ENCODE results near the gene TMEM100.

The TMEM100 gene

DNA sequence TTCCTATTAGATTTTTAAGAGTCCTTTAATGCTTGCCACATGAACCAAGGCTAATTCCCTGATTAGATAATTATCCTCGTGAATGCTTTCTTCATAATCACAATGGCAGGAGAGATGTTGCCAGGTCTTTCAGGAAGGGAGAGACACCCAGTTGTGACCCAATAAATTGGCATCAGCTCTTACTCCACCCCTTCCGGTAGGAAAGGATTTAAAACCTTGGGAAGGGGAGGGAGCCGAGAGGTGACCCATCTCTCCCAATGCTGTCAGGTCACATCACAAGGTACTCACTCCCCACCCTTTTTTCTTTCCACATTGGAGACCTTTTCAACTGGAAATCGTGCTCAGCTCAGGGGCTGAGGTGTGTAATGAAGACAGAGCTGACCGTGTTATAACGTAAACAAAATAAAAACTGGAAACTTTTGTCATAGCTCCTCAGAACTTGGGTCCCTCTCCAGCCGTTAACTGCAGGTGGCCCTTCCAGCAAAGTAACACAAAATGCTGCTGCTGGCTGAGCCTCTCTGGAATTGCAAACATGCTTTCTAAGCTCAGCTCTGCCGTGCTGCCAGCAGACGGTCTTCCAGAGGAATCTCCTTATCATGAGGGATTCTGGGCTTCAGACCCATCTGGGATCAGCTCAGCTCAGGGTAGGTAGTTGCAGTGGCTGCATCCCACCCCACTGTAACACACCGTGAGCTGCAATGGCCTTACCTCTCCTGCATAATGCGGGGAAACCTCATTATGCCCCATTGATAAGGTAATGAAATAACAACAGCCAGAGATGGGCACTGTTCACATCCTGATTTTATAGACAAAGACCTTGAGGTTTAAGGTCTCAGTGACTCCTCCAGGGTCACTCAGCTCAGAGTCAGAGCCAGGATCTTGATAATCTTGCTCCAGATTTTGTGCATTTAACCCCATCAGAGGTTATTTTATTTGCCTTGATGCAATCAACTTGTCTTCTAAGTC is 15.6 kb downstream of the TMEM100 start:
- TF ChIP-seq, protein P1, sequence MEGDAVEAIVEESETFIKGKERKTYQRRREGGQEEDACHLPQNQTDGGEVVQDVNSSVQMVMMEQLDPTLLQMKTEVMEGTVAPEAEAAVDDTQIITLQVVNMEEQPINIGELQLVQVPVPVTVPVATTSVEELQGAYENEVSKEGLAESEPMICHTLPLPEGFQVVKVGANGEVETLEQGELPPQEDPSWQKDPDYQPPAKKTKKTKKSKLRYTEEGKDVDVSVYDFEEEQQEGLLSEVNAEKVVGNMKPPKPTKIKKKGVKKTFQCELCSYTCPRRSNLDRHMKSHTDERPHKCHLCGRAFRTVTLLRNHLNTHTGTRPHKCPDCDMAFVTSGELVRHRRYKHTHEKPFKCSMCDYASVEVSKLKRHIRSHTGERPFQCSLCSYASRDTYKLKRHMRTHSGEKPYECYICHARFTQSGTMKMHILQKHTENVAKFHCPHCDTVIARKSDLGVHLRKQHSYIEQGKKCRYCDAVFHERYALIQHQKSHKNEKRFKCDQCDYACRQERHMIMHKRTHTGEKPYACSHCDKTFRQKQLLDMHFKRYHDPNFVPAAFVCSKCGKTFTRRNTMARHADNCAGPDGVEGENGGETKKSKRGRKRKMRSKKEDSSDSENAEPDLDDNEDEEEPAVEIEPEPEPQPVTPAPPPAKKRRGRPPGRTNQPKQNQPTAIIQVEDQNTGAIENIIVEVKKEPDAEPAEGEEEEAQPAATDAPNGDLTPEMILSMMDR (IDR thresholded peaks at IDR 0.05): no peak
- Histone ChIP-seq H3K27me3 (no peaks in the 10 kb centered on the region), H3K27ac (no peak overlapping the region)

DNA sequence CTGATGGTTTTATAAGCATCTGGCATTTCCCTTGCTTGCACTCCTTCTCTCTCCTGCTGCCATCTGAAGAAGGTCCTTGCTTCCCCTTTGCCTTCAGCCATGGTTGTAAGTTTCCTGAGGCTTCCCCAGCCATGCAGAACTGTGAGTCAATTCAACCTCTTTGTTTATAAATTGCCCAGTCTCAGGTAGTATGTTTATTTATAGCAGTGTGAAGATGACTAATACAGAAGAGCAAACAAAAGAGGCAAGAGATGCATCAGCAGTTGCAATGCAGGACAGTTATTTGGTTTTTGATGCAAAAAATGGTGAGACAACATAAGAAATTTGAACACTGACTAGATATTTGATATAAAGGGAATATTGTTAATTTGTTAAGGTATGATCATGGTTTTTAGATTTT is 16.8 kb downstream of the TMEM100 start:
- Histone ChIP-seq H3K36me3 (no peaks in the 10 kb centered on the region), H3K27ac (no peak overlapping the region), H3K9me3 (no peaks in the 10 kb centered on the region), H3K4me1 (ENCODE audit: control insufficient read depth in 1 of 2, insufficient read depth in 1 of 2, low read depth in 1 of 2, low read length in 1 of 2) (peaks cover 8 to 11% of the 10 kb centered on the region in 2 experiments), H3K4me3 (ENCODE audit: low read depth in 1 of 2, low read length in 1 of 2) (no peak overlapping the region), H3K27me3 (no peaks in the 10 kb centered on the region)
- TF ChIP-seq, protein P1 (IDR thresholded peaks at IDR 0.05): no peak

More for the DNA sequence above, 15.6 kb downstream of the TMEM100 start:
- Histone ChIP-seq H3K4me3 (ENCODE audit: low read depth in 1 of 2, low read length in 1 of 2) (no peak overlapping the region), H3K4me1 (ENCODE audit: control insufficient read depth in 1 of 2, insufficient read depth in 1 of 2, low read depth in 1 of 2, low read length in 1 of 2) (peaks cover 10 to 17% of the 10 kb centered on the region in 2 experiments), H3K9me3 (no peaks in the 10 kb centered on the region), H3K36me3 (no peaks in the 10 kb centered on the region)

DNA sequence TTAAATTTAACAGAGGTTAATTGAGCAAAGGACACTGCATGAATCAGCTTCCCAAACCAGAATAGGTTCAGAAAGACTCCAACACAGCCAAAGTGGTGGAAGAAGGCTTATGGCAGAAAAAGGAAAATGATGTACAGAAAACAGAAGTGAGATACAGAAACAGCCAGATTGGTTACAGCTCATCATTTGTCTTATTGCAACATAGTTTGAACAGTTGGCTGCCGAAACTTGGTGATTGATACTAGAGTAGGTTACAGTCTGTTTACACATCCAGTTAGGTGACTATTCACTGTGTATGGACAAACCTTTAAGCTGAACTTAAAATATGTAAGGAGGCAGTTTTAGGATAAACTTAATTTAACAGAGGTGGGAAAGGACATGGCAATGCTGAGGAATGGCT is 18.3 kb downstream of the TMEM100 start:
- H3K9me3 ChIP-seq: no peaks in the 10 kb centered on the region
- no peak overlapping the region for H3K4me3 ChIP-seq (ENCODE audit: low read depth in 1 of 2, low read length in 1 of 2)
- TF ChIP-seq, protein P1 (IDR thresholded peaks at IDR 0.05): no peak
- no peaks in the 10 kb centered on the region for H3K36me3 ChIP-seq
- H3K27ac ChIP-seq: no peak overlapping the region
- H3K4me1 ChIP-seq (ENCODE audit: control insufficient read depth in 1 of 2, insufficient read depth in 1 of 2, low read depth in 1 of 2, low read length in 1 of 2): no peaks in the 10 kb centered on the region
- no peaks in the 10 kb centered on the region for H3K27me3 ChIP-seq

DNA sequence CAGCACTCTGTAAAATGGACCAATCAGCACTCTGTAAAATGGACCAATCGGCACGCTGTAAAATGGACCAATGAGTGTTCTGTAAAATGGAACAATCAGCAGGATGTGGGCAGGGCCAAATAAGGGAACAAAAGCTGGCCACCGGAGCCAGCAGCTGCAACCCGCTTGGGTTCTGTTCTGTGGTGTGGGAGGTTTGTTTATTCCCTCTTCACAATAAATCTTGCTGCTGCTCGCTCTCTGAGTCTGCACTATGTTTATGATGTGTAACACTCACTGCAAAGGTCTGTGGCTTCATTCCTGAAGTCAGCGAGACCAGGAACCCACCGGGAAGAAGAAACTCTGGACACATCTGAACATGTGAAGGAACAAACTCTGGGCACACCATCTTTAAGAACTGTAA is 20.5 kb downstream of the TMEM100 start:
- Histone ChIP-seq H3K9me3 (no peaks in the 10 kb centered on the region), H3K27me3 (no peaks in the 10 kb centered on the region), H3K27ac (no peak overlapping the region), H3K36me3 (no peaks in the 10 kb centered on the region), H3K4me1 (ENCODE audit: control insufficient read depth in 1 of 2, insufficient read depth in 1 of 2, low read depth in 1 of 2, low read length in 1 of 2) (no peaks in the 10 kb centered on the region), H3K4me3 (ENCODE audit: low read depth in 1 of 2, low read length in 1 of 2) (no peak overlapping the region)
- TF ChIP-seq, protein P1 (IDR thresholded peaks at IDR 0.05): no peak

DNA sequence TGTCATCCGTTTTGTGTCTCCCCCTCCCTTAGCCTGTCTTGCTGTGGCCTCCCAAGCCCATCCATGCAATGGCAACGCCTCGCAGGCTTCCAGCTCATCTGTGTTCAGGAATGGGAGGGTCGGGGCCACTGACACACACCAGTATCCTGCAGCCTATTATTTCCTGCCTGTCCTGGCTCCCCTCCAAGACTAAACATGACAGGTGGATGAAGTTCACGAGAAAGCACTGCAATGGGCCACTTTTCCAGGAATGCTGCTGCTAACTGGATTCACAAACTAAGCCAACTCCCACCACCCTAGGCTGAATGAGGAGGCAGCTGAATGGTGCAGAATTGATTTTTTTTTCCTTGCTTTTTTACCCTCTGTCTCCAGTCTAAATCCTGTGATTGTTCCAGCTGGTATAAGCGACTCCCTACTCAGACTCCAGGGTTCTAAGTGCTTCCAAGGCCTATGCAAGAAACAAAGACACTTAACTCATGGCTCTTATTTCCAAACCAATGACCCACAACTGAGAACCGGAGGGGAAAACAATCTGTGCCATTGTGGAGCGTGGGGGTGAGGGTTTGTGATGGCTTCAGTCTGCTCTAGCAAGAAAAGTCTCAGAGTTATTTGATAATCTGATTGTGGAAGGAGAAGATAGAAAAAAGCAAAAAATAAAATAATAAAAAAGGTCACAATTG is 23.3 kb downstream of the TMEM100 start:
- Histone ChIP-seq H3K36me3 (no peaks in the 10 kb centered on the region), H3K4me1 (ENCODE audit: control insufficient read depth in 1 of 2, insufficient read depth in 1 of 2, low read depth in 1 of 2, low read length in 1 of 2) (no peaks in the 10 kb centered on the region), H3K27me3 (no peaks in the 10 kb centered on the region), H3K4me3 (ENCODE audit: low read depth in 1 of 2, low read length in 1 of 2) (no peak overlapping the region), H3K9me3 (no peaks in the 10 kb centered on the region), H3K27ac (no peak overlapping the region)
- TF ChIP-seq, protein P1 (IDR thresholded peaks at IDR 0.05): no peak
